HCT116 (cell line): ENCODE results near the gene CDH11. TPM values are rescaled to one million over a fixed set of nuclear protein-coding genes. Genes with fewer than 3 reads are reported as not detected.

Source experiments
- ATAC-seq: fragments of 200-7000 bp; cut with Tn5 transposase; 2 replicates; pipeline ENCODE4 v1.9.1; 2020; ENCODE audit warnings: mild to moderate bottlenecking, moderate library complexity
- BruUV-seq: library from RNA; stranded (reverse); fragments of 400-500 nt; replicated peaks from 2 replicates; lab custom pipeline; 2021; lab: Mats Ljungman, UMichigan
- CTCF ChIA-PET: fragments of 300-600 bp; sonication (Branson Sonifier 250); formaldehyde crosslinking; loops from one replicate; lab custom pipeline; 2021; ENCODE audit warnings: antibody characterized with exemption; lab: Charles Lee
- POLR2A ChIA-PET: fragments of 300-600, 350-600 bp; sonication (Branson Sonifier 250); formaldehyde crosslinking; loops from one replicate; lab custom pipeline; 2021; ENCODE audit warnings: antibody characterized with exemption; lab: Charles Lee
- RAD21 ChIA-PET, 2 experiments: fragments of 300-600 bp; sonication (Branson Sonifier 250); formaldehyde crosslinking; loops; one replicate each; lab custom pipeline; 2023; ENCODE audit warnings: low total read pairs in 2 of 2; ENCODE audit not compliant: uncharacterized antibody in 2 of 2, unreplicated experiment in 2 of 2, low non-redundant PET in 1 of 2; lab: Charles Lee
- DNase-seq: peaks from one replicate; pipeline ENCODE4 v3.0.0-alpha.2; 2010; ENCODE audit warnings: low read depth, low spot score
- H2AFZ ChIP-seq: fragments of 200-600 bp; shearing (Covaris generic), sonication (generic); 2 replicates; pipeline ENCODE4 v1.6.1; 2017; ENCODE audit warnings: low read depth, mixed run types, mixed read lengths, antibody characterized with exemption, low read length; ENCODE audit not compliant: poor library complexity, severe bottlenecking
- H3K27ac ChIP-seq: 2 replicates; pipeline ENCODE4 v1.5.1; 2012; ENCODE audit warnings: low read depth, low read length
- H3K27me3 ChIP-seq: fragments of 200-600 bp; sonication (generic); 2 replicates; pipeline ENCODE4 v1.6.1; 2016; ENCODE audit warnings: mixed run types, low read length, mixed read lengths; ENCODE audit not compliant: insufficient read depth
- H3K36me3 ChIP-seq, 2 experiments: fragments of 200-500 bp in 1 of 2; fragments of 200-600 bp in 1 of 2; sonication (Bioruptor generic) in 1 of 2; sonication (generic) in 1 of 2; 2 replicates each; pipeline versions ENCODE4 v1.5.1 to v1.6.1; 2014 to 2016; ENCODE audit warnings: low read length in 2 of 2, inconsistent platforms in 1 of 2, mixed read lengths in 1 of 2, mixed run types in 1 of 2; ENCODE audit not compliant: insufficient read depth in 2 of 2, control insufficient read depth in 1 of 2
- H3K4me1 ChIP-seq, 2 experiments: fragments of 200-600 bp in 1 of 2; sonication (generic) in 1 of 2; 2 replicates each; pipeline versions ENCODE4 v1.5.1 to v1.6.1; 2012 to 2017; ENCODE audit warnings: low read length in 2 of 2, inconsistent platforms in 1 of 2, mild to moderate bottlenecking in 1 of 2, mixed read lengths in 1 of 2, mixed run types in 1 of 2, moderate library complexity in 1 of 2; ENCODE audit not compliant: insufficient read depth in 2 of 2, control insufficient read depth in 1 of 2
- H3K4me2 ChIP-seq: fragments of 200-600 bp; sonication (generic); 2 replicates; pipeline ENCODE4 v1.6.1; 2017; ENCODE audit warnings: mixed run types, low read length, mixed read lengths
- H3K4me3 ChIP-seq, 2 experiments: fragments of 200-600 bp in 1 of 2; sonication (generic) in 1 of 2; replicated peaks in 1 of 2; 2 replicates each; pipeline ENCODE4 v1.5.1; 2011 to 2016; ENCODE audit warnings: low read length in 2 of 2, control low read depth in 1 of 2, low read depth in 1 of 2, mild to moderate bottlenecking in 1 of 2, mixed read lengths in 1 of 2, mixed run types in 1 of 2
- H3K79me2 ChIP-seq: fragments of 200-600 bp; sonication (generic); 2 replicates; pipeline ENCODE4 v1.6.1; 2017; ENCODE audit warnings: mild to moderate bottlenecking, mixed run types, low read length, moderate library complexity, mixed read lengths; ENCODE audit not compliant: insufficient read depth
- H3K9ac ChIP-seq: fragments of 200-600 bp; sonication (generic); 2 replicates; pipeline ENCODE4 v1.6.1; 2016; ENCODE audit warnings: low read length, mixed read lengths
- H3K9me2 ChIP-seq: fragments of 200-600 bp; sonication (generic), shearing (Covaris generic); 2 replicates; pipeline ENCODE4 v1.6.1; 2017; ENCODE audit warnings: mixed run types, mild to moderate bottlenecking, moderate library complexity; ENCODE audit not compliant: insufficient read depth
- H3K9me3 ChIP-seq, 2 experiments: fragments of 200-500 bp in 1 of 2; fragments of 200-600 bp in 1 of 2; sonication (Bioruptor generic) in 1 of 2; sonication (generic) in 1 of 2; 2 replicates each; pipeline ENCODE4 v1.6.1; 2014 to 2017; ENCODE audit warnings: low read length in 2 of 2, mixed read lengths in 2 of 2, inconsistent platforms in 1 of 2, low read depth in 1 of 2, mild to moderate bottlenecking in 1 of 2, mixed run types in 1 of 2, moderate library complexity in 1 of 2; ENCODE audit not compliant: control insufficient read depth in 1 of 2, insufficient read depth in 1 of 2
- H4K20me1 ChIP-seq: fragments of 200-600 bp; sonication (generic), shearing (Covaris generic); 2 replicates; pipeline ENCODE4 v1.6.1; 2017; ENCODE audit warnings: mixed run types, mild to moderate bottlenecking, moderate library complexity; ENCODE audit not compliant: insufficient read depth
- CEBPB ChIP-seq: IDR thresholded peaks from 2 replicates; pipeline ENCODE4 v1.6.1; 2012; ENCODE audit warnings: low read depth
- EGR1 ChIP-seq: IDR thresholded peaks from 2 replicates; pipeline ENCODE4 v1.6.1; 2012; ENCODE audit warnings: low read depth
- EZH2phosphoT487 ChIP-seq: fragments of 200-600 bp; IDR thresholded peaks from 2 replicates; pipeline ENCODE4 v1.6.1; 2018; ENCODE audit warnings: antibody characterized with exemption, borderline replicate concordance
- POLR2AphosphoS5 ChIP-seq: IDR thresholded peaks from 2 replicates; pipeline ENCODE4 v1.6.1; 2011; ENCODE audit warnings: mild to moderate bottlenecking, low read depth, low read length, moderate library complexity
- SIN3A ChIP-seq: IDR thresholded peaks from 2 replicates; pipeline ENCODE4 v1.6.1; 2012; ENCODE audit warnings: low read depth
- SP1 ChIP-seq: IDR thresholded peaks from 2 replicates; pipeline ENCODE4 v1.6.1; 2012; ENCODE audit warnings: low read depth
- SRF ChIP-seq: IDR thresholded peaks from 2 replicates; pipeline ENCODE4 v1.6.1; 2012; ENCODE audit warnings: low read depth
- YY1 ChIP-seq: IDR thresholded peaks from 2 replicates; pipeline ENCODE4 v1.6.1; 2011; ENCODE audit warnings: low read length, low read depth, moderate library complexity, mild to moderate bottlenecking; ENCODE audit not compliant: insufficient replicate concordance; ENCODE audit errors: extremely low read depth
- ZFX ChIP-seq: fragments of 450-650 bp; IDR thresholded peaks from 2 replicates; pipeline ENCODE4 v1.6.1; 2017
- ZNF274 ChIP-seq: fragments of 200-500 bp; sonication (Bioruptor generic); IDR thresholded peaks from 2 replicates; pipeline ENCODE4 v1.6.1; 2014; ENCODE audit warnings: mild to moderate bottlenecking, low read depth, low read length, inconsistent platforms
- intact Hi-C: fragments of 100-400 bp; cut with micrococcal nuclease; formaldehyde crosslinking; loops from 2 replicates; pipeline ENCODE4 v1.10.0; 2022
- total RNA-seq: library from RNA; stranded (reverse); gene quantifications from one replicate; pipeline ENCODE4 v1.2.1, GENCODE V29; 2021; ENCODE audit not compliant: unreplicated experiment
- TF ChIP-seq, protein P1 (sequence below): IDR thresholded peaks from 2 replicates; pipeline ENCODE4 v1.6.1; 2012

CDH11 gene
- total RNA-seq, 1 experiment from 2014 or later = 0.52 TPM

DNA sequence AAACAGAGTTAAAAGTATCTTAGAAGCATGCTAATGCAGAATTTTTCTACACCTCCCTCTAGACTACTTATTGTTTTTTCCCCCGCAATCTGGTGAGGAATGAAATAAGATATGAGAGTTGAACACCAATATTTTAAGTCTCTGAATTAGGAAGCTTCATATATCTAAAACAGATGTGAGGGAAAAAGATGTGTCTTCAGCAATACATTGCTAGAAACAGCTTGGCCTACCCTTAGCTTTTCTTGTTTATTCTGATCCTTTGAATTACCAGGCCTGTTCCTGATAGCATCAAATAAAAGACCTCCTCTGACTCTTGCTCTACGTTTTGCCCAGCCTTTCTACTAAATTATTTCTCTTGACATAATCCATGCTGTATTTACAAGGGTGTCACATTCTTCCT lies 221.8 kb downstream of the CDH11 start:
- H4K20me1 ChIP-seq = no peaks in the 10 kb centered on the region
- H3K27ac ChIP-seq = no peak overlapping the region
- no TSS peak for BruUV-seq
- no peaks in the 10 kb centered on the region for H3K4me1 ChIP-seq
- DNase-seq (no peak), ATAC-seq (no peak)
- ChIA-PET RAD21 (no interaction called here), CTCF (no interaction called here), POLR2A (no interaction called here)
- H3K36me3 ChIP-seq = no peaks in the 10 kb centered on the region
- no peak overlapping the region for H3K4me2 ChIP-seq
- H3K9me2 ChIP-seq = no peaks in the 10 kb centered on the region
- H3K4me3 ChIP-seq = no peak overlapping the region
- H3K27me3 ChIP-seq = no peaks in the 10 kb centered on the region
- H2AFZ ChIP-seq = no peak overlapping the region
- H3K9me3 ChIP-seq = peaks cover 4 to 29% of the 10 kb centered on the region in 2 experiments; a peak in 2 of 4 replicates
- TF ChIP-seq CEBPB = no peak
- TF ChIP-seq, protein P1, sequence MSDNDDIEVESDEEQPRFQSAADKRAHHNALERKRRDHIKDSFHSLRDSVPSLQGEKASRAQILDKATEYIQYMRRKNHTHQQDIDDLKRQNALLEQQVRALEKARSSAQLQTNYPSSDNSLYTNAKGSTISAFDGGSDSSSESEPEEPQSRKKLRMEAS = no peak
- TF ChIP-seq SP1 = no peak
- TF ChIP-seq EGR1 = no peak
- intact Hi-C loops = no loop called here
- no peaks in the 10 kb centered on the region for H3K79me2 ChIP-seq
- no peak overlapping the region for H3K9ac ChIP-seq

DNA sequence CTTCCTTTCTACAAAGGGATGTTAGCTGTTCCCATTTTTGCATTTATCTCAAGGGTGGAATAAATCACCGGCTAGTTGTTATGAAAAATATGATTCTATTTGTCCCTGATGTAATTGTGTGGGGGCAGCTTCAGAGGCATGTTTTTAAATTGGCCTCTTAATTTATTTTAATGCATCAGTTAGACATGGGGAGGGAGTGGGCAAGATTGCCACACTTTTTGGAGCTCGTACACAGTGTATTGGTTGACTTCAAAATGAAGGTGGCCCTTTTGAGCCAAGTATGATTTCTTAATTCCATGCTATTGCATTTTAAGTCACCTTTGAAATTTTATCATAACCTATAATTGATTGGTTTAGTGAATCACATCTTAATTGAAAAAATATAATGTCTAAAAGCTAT lies 223.7 kb downstream of the CDH11 start:
- peaks cover 4 to 29% of the 10 kb centered on the region in 2 experiments; a peak in 2 of 4 replicates for H3K9me3 ChIP-seq
- H3K4me3 ChIP-seq = no peak overlapping the region
- no peaks in the 10 kb centered on the region for H3K79me2 ChIP-seq
- no peak overlapping the region for H3K27ac ChIP-seq
- no peak overlapping the region for H3K4me2 ChIP-seq
- POLR2A ChIA-PET = no interaction called here
- no peaks in the 10 kb centered on the region for H3K4me1 ChIP-seq
- ATAC-seq = no peak
- no peak overlapping the region for H3K9ac ChIP-seq
- intact Hi-C loops = no loop called here
- no peaks in the 10 kb centered on the region for H3K27me3 ChIP-seq
- BruUV-seq = no TSS peak
- no peak overlapping the region for H2AFZ ChIP-seq
- TF ChIP-seq EZH2phosphoT487 (no peak), SRF (no peak), ZFX (no peak), SP1 (no peak), YY1 (no peak), CEBPB (no peak), ZNF274 (no peak), SIN3A (no peak), POLR2AphosphoS5 (no peak)
- TF ChIP-seq, protein P1 = no peak
- no peaks in the 10 kb centered on the region for H3K9me2 ChIP-seq
- CTCF ChIA-PET = no interaction called here
- no peaks in the 10 kb centered on the region for H4K20me1 ChIP-seq
- RAD21 ChIA-PET = no interaction called here
- DNase-seq = no peak
- no peaks in the 10 kb centered on the region for H3K36me3 ChIP-seq
